ENCODE measurements around the gene SLC35F1. TPM values are rescaled to one million over a fixed set of nuclear protein-coding genes. Genes with fewer than 3 reads are reported as not detected.
"Not testable (repeated sequence)": the region's sequence is repeated elsewhere in the genome, so short reads cannot be mapped to it uniquely, and the experiment has no call there.

SLC35F1 gene
- total RNA-seq, 1 experiment from 2014 or later, result 0.15 TPM

DNA sequence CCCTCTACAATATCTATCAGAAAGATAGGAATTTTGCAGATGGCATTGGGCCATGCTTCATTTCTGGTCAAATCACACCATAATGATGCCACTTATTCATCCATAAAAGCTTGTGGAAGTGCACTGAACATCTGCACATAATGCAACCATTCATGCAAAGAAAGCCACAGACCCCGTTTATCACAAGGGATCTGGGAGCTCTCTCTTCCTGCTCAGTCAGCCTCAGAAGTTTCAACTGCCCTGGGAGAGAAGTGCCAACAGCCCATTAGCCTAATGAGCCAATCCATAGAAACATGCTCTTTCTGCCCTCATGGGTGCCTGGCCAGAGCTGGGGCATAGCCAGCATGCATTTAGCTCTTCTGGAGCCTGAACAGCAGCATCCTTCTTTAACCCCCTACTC, 85.8 kb downstream of the SLC35F1 start:
- no peak for DNase-seq (ENCODE audit: low spot score)

DNA sequence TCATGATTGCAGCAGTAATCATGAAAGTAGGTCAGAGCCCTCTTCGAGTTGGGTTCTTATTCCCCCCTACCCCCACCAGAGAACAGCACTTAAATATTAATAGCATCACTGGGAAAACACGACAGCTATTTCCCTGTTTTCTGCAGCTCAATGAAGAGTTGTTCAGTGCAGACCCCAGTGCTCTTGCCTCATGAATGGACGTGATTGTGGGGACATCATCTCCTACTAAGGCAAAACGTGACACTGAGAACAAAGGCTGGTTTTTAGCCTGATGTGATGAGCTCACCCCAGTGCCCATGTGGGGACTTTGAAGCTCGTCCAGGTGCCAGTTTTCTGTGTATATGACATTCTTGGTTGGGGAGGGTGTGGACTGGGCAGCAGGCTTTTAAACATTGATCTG, 105.9 kb downstream of the SLC35F1 start:
- no peak for DNase-seq (ENCODE audit: low spot score)

DNA sequence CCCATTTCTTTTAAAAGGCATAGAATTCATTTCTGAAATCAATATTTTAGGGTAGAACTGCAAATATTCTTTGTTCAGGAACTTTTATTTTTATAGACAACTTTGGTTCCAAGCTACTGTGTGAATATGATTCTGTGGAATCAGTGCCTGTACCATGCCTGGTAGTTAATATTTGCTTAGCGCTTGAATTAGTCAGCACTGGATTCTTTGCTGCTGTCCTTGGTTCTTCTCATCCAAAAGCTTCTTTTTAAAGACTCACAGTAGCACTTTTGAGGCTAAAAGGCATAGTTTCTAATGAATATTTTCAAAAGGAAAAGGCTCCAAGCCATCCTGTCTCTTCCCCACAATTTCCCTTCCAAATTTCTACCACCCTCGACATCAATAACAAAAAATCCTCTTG, 109.5 kb downstream of the SLC35F1 start:
- DNase-seq (ENCODE audit: low spot score), result no peak

DNA sequence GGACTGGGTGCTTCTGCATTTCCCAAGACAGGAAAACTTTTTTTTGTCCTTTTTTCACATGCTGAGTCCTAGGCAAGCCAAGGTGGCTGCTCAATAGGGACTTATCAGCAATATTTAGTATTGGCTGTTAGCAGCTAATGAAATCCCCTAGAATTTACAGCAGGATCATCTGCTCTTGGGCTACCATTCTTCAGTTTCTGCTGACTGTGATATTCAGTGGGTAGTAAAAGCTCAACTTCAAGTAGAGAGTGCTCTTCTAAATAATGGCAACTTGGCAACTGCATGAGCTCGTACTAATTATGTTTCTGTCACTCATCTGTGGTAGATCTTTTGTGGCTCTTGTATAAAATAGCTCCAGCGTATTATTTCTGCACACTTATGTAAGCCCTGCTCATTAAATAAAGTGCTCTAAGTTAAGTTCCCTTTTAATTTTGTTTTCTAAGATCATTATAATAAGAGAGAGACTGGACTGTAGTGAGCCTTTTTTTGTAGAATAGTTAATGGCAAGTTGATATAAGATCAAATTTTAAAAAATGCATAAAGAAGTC, 110.3 kb downstream of the SLC35F1 start:
- no peak for DNase-seq (ENCODE audit: low spot score)

DNA sequence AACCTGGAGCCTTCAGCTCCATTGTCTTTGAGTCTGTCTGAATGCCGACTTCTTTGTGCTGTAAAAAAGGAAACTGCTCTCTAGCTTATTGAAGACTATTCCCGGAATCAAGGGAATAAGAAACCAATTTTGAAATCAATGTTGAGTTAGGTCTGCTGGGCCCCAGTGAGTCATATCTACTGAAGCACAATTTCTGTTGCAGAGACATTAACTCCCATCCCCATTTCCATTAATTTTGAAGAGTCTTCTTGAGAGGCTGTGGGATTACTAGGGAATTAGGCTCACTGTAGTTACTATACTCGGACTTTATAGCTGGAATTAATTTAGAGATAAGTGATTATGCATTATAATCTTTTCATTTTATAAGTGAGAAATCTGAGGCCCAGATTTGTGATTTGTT, 116.7 kb downstream of the SLC35F1 start:
- DNase-seq (ENCODE audit: low spot score), result no peak

DNA sequence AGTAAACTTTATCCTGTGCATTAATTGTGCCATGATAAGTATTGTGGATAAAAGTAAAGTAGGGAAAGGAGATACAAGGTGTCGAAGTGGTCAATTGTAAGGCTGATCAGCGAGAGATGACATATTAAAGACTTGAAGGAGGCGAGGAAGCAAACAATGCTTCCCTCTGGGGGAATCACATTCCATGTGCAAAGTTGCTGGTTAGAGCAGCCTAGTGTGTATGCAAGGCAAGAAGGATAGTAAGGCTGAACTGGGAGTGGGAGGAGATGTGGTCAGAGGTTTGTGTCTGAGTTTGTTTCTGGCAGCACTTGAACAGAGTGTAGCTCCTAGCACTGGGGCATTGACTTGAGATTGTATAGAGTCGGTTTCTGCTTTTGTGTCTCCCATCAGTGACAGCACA, 122.9 kb downstream of the SLC35F1 start:
- no peak for DNase-seq (ENCODE audit: low spot score)

DNA sequence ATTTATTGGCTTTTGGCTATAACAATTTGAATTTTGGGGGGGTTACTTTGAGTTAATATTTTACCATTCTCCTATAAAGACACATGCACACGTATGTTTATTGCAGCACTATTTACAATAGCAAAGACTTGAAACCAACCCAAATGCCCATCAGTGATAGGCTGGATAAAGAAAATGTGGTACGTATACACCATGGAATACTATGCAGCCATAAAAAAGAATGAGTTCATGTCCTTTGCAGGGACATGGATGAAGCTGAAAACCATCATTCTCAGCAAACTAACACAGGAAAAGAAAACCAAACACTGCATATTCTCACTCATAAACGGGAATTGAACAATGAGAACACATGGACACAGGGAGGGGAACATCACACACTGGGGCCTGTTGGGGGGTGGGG, 130.4 kb downstream of the SLC35F1 start:
- DNase-seq (ENCODE audit: low spot score), result not testable (repeated sequence)

DNA sequence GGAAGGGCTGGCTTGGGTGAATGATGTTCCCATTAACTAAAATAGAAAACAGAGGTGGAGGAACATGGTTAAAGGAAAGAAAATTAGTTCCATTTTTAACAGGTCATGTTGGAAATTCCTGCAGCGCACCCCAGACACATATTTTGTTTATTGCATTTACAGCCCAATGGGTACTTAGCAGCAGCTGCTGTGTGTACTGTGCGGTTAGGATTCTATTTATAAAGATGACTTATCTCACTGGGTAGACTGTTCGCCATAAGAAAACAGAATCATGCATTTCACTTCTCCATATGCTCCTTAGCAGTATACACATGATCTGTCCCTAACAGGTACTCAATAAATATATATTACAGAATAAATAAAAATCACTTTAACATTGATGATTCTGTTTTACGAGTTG, 135.8 kb downstream of the SLC35F1 start:
- DNase-seq (ENCODE audit: low spot score), result no peak

DNA sequence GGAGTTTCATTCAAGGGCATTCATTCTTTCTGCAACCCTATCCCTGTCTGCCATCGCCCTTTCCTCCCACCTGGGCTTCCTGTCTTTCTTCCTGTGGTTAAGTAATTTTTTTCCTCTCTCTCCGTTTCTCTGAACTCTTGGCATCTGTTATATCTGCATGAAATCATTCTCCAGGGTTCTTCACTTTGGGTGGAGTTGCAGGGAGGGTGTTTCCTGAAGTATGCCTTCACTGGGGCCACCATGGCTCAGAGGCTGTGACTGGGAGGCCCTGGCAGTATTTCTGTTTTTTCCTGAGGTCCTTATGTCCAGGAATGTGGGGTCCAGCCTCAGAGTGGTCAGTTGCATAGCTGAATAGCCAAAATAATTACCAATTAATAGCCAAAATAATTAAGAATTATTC, 137.2 kb downstream of the SLC35F1 start:
- no peak for DNase-seq (ENCODE audit: low spot score)

DNA sequence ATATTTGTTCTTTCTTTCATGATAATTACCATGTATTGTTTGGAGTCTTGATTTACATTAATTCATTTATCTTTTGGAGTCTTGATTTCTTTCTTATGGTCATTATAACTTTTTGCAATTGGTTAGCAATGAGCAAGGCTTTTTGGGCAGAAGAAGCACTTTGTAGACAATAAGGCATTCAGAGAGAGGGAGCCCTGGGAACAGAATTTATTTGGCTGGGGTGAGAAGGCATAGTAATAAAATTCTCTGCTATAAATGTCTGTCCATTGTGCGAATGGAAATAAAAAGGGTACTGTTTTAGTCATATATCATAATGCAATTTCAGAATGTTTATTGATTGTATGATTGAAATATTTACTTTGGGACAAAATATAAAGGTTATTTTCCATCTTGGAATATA, 147.0 kb downstream of the SLC35F1 start:
- DNase-seq (ENCODE audit: low spot score), result no peak

DNA sequence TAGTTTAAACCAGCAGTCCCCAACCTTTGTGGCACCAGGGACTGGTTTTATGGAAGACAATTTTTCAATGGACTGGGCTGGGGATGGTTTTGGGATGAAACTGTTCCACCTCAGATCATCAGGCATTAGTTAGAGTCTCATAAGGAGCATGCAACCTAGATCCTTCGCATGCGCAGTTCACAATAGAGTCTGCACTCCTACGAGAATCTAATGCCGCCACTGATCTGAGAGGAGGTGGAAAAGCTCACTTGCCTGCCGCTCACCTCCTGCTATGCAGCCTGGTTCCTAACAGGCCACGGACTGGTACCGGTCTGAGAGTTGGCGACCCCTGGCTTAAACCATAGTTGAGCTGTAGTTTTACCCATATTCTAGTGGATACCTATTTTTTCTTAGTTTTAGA, 154.6 kb downstream of the SLC35F1 start:
- DNase-seq (ENCODE audit: low spot score), result no peak

DNA sequence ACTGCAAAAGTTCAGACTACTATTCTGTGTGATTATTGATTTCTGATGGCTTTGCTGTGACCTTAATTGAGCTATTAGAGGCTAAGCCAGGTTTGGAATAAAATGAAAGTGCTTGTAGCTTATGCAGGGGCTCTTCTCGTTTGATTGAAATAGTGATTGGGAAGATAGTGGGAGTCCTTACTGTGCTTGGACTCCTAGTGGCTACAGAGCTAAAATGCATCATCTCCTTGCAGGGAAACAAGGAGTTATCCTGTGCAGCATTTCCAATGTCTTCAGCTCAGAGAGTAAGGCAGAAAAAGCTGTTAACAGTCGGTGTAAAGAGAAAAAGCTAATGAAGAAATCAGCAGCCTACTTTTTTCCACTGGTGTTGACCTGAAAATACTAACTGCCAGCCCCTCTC, 173.5 kb downstream of the SLC35F1 start:
- no peak for DNase-seq (ENCODE audit: low spot score)

DNA sequence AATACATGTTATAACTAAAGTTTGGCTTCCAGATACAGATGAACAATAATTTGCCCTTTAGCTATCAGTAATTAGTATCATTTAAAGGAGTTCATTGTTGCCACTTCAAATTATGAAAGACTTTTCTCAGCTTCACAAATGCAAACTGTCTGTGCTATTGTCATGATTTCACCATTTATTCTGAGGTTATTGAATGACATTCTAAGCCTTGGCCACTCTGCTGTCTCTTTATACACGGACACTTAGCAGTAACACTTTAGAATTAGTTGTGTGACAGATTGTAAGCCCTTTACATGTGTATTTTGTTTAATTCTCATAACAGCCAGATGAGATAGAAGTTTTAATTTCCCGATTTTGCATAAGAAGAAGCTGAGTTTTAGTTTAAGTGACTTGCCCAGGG, 176.6 kb downstream of the SLC35F1 start:
- DNase-seq (ENCODE audit: low spot score), result no peak

DNA sequence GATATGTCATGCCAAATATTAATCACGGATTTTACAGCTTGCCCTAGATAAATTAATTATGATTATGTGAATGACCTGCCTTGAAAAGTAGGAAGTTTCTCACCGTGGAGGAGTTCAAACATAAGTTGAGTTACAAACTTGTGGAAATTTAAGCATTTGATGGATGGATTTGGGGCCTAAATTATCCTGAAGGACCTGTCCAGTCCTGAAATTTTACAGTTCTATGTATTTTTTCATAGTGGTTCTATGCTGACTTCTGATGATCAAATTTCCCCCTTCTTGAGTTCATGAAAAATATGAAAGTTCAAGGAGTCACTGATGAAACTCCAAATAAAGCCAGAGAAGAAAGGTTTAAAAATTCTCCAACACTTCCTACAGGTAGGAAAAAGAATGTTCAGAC, 178.6 kb downstream of the SLC35F1 start:
- DNase-seq (ENCODE audit: low spot score), result no peak

DNA sequence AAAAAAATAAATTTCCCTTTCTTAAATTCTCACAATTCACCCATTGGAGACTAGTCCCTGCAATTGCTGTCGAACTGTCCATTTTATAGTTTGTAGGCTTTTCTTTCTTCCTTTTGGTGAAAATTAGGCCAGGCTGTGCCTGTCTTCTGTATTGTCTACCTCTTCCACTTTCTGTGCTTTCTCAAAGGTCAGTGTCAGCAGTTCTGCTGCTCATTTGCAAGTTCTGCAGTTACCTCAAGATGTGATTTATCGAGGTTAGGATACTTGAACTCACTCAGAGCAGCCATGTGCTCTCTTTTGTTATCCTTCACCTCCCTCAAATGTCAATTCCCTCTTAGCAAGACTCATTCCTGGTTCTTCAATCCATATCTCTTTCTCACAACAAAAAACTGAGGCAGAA, 179.1 kb downstream of the SLC35F1 start:
- DNase-seq (ENCODE audit: low spot score), result no peak

DNA sequence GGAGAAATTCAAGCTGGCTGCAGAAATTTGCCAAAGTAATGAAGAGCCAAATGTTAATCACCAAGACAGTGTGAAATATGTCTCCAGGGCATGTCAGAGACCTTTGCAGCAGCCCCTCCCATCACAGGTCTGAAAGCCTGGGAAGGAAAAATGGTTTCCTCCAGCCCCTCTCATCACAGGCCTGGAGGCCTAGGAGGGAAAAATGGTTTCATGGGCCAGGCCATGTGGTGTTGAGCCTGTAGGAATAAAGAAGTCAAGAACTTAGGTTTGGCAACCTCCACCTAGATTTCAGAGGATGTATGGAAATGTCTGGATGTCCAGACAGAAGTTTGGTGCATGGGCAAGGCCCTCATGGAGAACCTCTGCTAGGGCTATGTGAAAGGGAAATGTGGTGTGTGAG, 185.0 kb downstream of the SLC35F1 start:
- DNase-seq (ENCODE audit: low spot score), result no peak

DNA sequence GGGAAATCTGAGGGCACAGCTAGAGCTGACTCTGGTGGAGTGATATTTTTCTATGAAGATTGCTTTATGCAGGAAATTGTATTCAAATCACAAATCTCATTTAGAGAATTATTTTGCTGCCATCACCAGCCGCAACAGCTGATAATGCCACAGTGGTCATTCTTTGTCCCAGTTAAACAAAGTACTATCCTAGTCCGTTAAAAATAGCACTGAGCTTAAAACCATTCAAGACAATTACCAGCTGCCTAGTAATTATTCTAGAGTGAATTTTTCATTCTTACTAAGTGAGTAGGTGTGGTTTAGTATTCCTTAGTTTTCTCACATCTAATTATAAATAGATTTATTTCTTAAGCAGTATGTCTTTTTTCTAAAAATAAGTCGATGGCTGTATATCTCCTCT, 190.5 kb downstream of the SLC35F1 start:
- no peak for DNase-seq (ENCODE audit: low spot score)

DNA sequence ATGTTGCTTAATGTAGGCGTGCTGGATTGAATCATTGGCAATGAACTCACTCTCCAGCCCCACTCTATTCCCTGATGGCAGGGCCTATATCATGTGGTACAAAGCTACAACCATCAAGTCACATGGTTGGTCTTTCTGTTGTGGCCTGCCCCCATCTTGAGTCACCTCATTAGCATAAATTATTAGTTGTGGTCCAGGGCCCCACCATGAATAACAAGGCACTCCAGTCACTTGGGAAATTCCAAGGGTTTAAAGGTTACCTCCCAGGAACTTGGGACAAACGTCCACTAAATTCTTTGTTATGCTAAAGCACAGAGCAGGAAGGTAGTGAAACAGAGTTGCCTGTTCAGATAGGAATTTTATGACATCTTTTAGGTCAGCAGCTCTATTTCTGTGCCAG, 193.7 kb downstream of the SLC35F1 start:
- DNase-seq (ENCODE audit: low spot score), result no peak

DNA sequence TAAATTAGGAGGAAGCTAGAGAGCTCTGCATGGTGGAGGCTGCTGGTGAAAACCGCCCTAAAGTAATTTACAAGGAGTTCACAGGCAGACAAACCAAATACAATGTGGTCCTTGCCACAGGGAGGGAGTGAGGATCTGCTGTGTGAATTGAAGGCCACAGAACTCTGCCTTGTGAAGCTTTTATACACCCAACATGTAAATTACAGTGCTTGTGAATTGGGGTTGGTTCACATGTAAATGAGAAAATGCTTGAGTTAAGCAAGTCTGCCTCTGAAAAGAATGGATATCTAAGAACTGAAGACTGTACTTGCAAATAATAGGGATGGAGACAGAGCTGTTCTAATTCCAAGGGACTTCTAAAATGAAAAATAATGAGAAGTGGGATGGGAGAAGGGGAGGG, 194.2 kb downstream of the SLC35F1 start:
- DNase-seq (ENCODE audit: low spot score), result no peak

DNA sequence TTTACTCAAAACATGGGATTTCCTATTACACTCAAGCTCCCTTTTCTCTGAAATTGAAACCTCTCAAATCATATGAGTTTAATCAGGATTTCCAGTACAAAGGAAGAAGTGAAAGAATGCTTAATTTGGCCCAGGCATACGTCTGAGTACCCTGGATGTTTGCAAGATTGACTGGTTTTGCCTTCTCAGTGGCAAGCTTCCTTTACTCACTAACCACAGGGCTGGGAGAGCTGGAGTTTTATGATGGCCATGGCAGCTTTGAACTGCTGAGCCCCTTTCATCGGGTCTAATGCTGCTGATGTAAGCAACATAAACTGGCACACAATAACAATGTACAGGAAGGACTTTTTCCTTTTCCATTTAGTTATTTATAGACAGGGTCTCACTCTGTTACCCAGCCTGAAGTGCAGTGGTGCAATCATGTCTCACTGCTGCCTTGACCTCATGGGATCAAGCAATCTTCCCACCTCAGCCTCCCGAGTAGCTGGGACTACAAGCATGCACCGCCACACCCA, 194.8 kb downstream of the SLC35F1 start:
- no peak for DNase-seq (ENCODE audit: low spot score)

DNA sequence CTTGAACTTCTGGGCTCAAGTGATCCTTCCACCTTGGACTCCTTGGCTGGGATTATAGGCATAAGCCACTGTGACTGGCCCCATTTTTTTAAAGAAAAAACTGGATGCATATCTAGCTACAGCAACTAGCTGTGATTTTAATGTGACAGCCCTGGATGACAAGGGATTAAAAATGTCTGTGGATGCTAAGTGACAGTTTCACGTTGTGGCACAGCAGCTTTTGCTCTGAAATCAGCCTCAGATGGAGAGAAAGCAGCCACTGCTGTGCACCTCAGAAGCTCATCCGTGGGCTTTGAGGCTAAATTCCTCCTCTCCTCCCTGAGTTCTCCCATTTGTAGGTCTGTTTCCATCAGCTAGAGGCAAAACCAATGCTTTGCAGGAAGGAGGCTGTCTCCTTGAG, 195.3 kb downstream of the SLC35F1 start:
- DNase-seq (ENCODE audit: low spot score), result no peak

DNA sequence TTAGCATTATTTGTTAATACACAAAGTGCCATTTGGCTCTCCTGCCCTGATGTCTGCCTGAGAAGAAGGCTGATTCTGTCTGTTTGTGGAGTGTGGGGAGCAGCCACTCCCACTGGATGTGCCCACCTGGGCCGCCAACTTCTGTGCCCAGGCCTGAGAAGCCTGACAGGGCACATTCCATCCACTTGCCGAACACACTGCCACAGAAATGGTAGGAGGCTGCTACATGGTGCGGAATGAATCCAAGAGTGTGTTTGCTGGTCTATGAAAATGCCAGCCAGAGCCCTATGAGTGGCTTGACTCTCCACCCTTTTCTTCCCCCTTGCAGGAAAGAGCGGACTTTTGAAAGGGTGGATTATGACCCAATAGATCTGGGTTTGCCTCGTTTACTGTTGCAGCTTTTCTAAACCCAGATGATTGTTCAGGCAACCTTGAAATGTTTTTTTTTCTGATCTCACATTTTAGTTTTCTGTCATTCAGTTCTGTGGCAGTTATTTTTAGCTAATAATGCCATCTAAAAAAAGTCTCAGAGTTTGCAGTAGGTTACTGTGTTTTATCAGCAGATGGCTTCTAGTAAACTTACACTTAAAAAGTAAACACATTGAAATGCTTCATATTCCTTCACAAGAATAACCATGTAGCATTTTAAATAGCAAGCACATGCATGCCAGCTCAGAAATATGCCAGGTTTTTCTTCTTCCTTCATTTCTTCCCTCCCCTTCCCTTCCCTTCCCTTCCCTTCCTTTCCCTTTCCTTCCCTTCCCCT, 196.5 kb downstream of the SLC35F1 start:
- no peak for DNase-seq (ENCODE audit: low spot score)

DNA sequence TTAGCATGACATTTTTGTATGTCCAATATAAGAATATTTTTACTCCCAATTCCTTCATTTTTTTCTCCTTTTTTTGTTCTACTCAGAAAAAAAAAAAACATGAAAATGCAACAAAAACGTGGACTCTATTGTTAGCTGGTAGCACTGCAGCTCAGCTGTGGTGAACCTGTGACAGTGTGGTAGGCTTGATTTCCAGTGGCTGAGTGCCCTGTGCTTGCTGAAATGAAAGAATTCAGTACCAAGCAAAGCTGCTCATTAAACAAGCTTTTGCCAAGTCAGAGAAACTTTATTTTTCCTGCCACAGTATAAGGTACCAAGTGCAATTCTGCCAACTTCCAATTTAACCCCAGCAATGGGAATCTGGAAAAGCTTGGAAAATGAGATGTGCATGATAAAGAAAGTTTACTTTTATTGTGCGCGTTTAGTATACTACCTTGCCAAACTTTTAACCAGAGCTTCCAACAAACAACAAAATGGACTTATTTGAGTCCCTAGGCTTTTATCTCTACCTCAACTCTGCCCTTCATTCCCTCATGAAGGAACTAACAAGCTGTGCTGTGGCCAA, 215.2 kb downstream of the SLC35F1 start:
- no peak for DNase-seq (ENCODE audit: low spot score)
